Mammary epithelial cell (primary cell): ENCODE results near the gene RADIL.

Experiments used
- EZH2 ChIP-seq: IDR thresholded peaks from 2 replicates; pipeline ENCODE4 v1.6.1; 2012; ENCODE audit warnings: low read length, inconsistent platforms, borderline replicate concordance
- TF ChIP-seq, protein P1 (sequence below), 2 donors: IDR thresholded peaks in 1 of 2; conservative IDR thresholded peaks in 1 of 2; 2 replicates each; pipeline ENCODE4 v1.5.1; 2011 to 2012; ENCODE audit warnings: inconsistent platforms in 2 of 2, low read length in 2 of 2, mild to moderate bottlenecking in 2 of 2, control low read depth in 1 of 2, low read depth in 1 of 2; ENCODE audit not compliant: insufficient read depth in 1 of 2; ENCODE audit errors: extremely low read depth in 1 of 2

DNA sequence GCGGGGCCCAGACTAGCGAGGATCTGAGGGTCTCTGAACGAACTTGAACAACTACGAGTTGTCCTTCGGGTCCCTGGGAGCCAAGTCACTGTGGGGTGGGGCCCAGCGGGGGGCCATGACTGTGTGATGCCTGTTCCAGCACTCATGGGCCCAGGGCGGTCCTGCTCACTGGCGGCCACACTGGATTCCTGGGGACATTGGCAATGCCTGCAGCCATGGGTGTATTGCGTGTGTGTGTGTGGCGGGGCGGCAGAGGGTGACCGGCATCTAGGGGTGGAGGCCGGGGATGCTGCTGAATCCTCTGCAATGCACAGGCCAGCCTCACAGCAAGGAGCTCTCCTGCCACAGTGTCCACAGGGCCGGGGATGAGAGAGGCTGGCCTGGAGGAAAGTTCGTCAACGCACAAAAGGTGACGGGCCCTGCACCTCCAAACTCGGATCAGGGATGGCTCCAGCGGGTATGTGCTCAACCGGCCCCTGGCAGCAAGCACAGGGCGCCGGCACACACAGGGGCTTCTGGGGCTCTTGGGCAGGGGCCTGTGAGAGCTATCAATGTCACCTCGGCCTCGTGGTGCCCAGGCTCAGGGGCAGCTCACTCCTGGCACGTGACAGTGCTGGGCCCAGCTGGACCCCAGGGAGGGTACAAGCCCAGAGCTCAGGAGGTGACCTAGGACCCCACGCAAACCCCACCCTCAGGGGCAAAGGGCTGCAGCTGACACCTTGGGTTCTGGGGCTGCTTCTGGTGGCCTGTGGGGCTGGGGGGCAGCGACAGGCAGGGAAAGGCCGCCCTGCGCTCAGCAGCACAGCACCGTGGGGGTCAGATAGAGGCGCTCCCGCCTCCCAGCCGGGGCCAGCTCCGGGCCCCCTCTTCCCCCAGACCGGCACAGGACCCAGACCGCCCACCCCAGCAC, 49.6 kb downstream of the RADIL start:
- no peak for TF ChIP-seq EZH2
- TF ChIP-seq, protein P1, sequence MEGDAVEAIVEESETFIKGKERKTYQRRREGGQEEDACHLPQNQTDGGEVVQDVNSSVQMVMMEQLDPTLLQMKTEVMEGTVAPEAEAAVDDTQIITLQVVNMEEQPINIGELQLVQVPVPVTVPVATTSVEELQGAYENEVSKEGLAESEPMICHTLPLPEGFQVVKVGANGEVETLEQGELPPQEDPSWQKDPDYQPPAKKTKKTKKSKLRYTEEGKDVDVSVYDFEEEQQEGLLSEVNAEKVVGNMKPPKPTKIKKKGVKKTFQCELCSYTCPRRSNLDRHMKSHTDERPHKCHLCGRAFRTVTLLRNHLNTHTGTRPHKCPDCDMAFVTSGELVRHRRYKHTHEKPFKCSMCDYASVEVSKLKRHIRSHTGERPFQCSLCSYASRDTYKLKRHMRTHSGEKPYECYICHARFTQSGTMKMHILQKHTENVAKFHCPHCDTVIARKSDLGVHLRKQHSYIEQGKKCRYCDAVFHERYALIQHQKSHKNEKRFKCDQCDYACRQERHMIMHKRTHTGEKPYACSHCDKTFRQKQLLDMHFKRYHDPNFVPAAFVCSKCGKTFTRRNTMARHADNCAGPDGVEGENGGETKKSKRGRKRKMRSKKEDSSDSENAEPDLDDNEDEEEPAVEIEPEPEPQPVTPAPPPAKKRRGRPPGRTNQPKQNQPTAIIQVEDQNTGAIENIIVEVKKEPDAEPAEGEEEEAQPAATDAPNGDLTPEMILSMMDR (conservative IDR thresholded peaks at IDR 0.05 in 1 of 2, IDR thresholded peaks at IDR 0.05 in 1 of 2; ENCODE audit: extremely low read depth in 1 of 2, insufficient read depth in 1 of 2, low read depth in 1 of 2, low read length in 2 of 2), result no peak
